HEK293 (cell line): ENCODE measurements around the gene DHRS7B.

Source experiments
- CTCF ChIA-PET: fragments of 350-600 bp; formaldehyde crosslinking; extraction: SDS; loops from one replicate; lab custom pipeline; 2021; ENCODE audit warnings: antibody characterized with exemption; lab: Yijun Ruan, JAX
- POLR2A ChIA-PET: fragments of 300-600 bp; formaldehyde crosslinking; extraction: SDS; loops from one replicate; lab custom pipeline; 2020; ENCODE audit warnings: antibody characterized with exemption, inconsistent platforms; lab: Yijun Ruan, JAX
- H3K27ac ChIP-seq: fragments of 200-500 bp; sonication (Bioruptor generic); 2 replicates; pipeline ENCODE4 v1.5.1; 2014; ENCODE audit warnings: low read depth, low read length, control low read depth, inconsistent platforms; ENCODE audit errors: extremely low read depth
- H3K36me3 ChIP-seq, 2 experiments: fragments of 200-500 bp in 1 of 2; sonication (Bioruptor generic) in 1 of 2; 1 replicate in 1 of 2; 2 replicates in 1 of 2; pipeline ENCODE4 v1.5.1; 2014 to 2017; ENCODE audit warnings: inconsistent platforms in 2 of 2, low read length in 2 of 2; ENCODE audit not compliant: control insufficient read depth in 2 of 2, insufficient read depth in 1 of 2
- H3K4me1 ChIP-seq: fragments of 200-500 bp; sonication (Bioruptor generic); 2 replicates; pipeline ENCODE4 v1.5.1; 2014; ENCODE audit warnings: mild to moderate bottlenecking, low read length, inconsistent platforms; ENCODE audit not compliant: control insufficient read depth, insufficient read depth
- H3K4me3 ChIP-seq: 2 replicates; pipeline ENCODE4 v1.5.1; 2011; ENCODE audit warnings: low read depth, mild to moderate bottlenecking, control low read depth, low read length, moderate library complexity
- H3K9me3 ChIP-seq: fragments of 200-500 bp; sonication (Bioruptor generic); 2 replicates; pipeline ENCODE4 v1.5.1; 2014; ENCODE audit warnings: low read depth, low read length, inconsistent platforms; ENCODE audit not compliant: control insufficient read depth, insufficient read depth
- CTCF ChIP-seq: fragments of 450-650 bp; formaldehyde crosslinking; IDR thresholded peaks from 2 replicates; pipeline ENCODE4 v1.5.1; 2016; ENCODE audit warnings: missing biosample characterization, missing genetic modification characterization
- PRDM4 ChIP-seq: fragments of 450-650 bp; formaldehyde crosslinking; IDR thresholded peaks from 2 replicates; pipeline ENCODE4 v1.5.1; 2017; ENCODE audit warnings: missing biosample characterization, missing genetic modification characterization
- SALL2 ChIP-seq: fragments of 450-650 bp; formaldehyde crosslinking; IDR thresholded peaks from 2 replicates; pipeline ENCODE4 v1.5.0; 2017; ENCODE audit warnings: missing biosample characterization, mild to moderate bottlenecking, missing genetic modification characterization, borderline replicate concordance
- ZBTB21 ChIP-seq: fragments of 450-650 bp; formaldehyde crosslinking; IDR thresholded peaks from 2 replicates; pipeline ENCODE4 v1.5.1; 2017; ENCODE audit warnings: missing biosample characterization, missing genetic modification characterization
- ZBTB26 ChIP-seq: fragments of 450-650 bp; formaldehyde crosslinking; optimal IDR thresholded peaks from 2 replicates; pipeline ENCODE3; 2016; ENCODE audit warnings: missing biosample characterization, mild to moderate bottlenecking, missing genetic modification characterization
- ZBTB49 ChIP-seq: fragments of 450-650 bp; formaldehyde crosslinking; IDR thresholded peaks from 2 replicates; pipeline ENCODE4 v1.5.1; 2016; ENCODE audit warnings: missing biosample characterization, missing genetic modification characterization, low read depth
- ZBTB7A ChIP-seq: fragments of 450-650 bp; formaldehyde crosslinking; IDR thresholded peaks from 2 replicates; pipeline ENCODE4 v1.5.1; 2016; ENCODE audit warnings: low read depth, missing biosample characterization, missing genetic modification characterization
- ZNF132 ChIP-seq: fragments of 450-650 bp; formaldehyde crosslinking; IDR thresholded peaks from 2 replicates; pipeline ENCODE4 v1.5.1; 2017; ENCODE audit warnings: missing biosample characterization, missing genetic modification characterization, borderline replicate concordance
- ZNF138 ChIP-seq: fragments of 450-650 bp; formaldehyde crosslinking; IDR thresholded peaks from 2 replicates; pipeline ENCODE4 v1.5.1; 2016; ENCODE audit warnings: missing biosample characterization, missing genetic modification characterization, borderline replicate concordance
- ZNF146 ChIP-seq: fragments of 450-650 bp; formaldehyde crosslinking; IDR thresholded peaks from 2 replicates; pipeline ENCODE4 v1.5.1; 2016; ENCODE audit warnings: missing biosample characterization, missing genetic modification characterization
- ZNF174 ChIP-seq: fragments of 450-650 bp; formaldehyde crosslinking; IDR thresholded peaks from 2 replicates; pipeline ENCODE4 v1.5.0; 2017; ENCODE audit warnings: missing biosample characterization, mild to moderate bottlenecking, missing genetic modification characterization
- ZNF175 ChIP-seq: fragments of 450-650 bp; formaldehyde crosslinking; IDR thresholded peaks from 2 replicates; pipeline ENCODE4 v1.5.1; 2016; ENCODE audit warnings: missing biosample characterization, missing genetic modification characterization
- ZNF248 ChIP-seq: fragments of 450-650 bp; formaldehyde crosslinking; IDR thresholded peaks from 2 replicates; pipeline ENCODE4 v1.5.1; 2017; ENCODE audit warnings: missing biosample characterization, missing genetic modification characterization
- ZNF350 ChIP-seq: fragments of 450-650 bp; formaldehyde crosslinking; IDR thresholded peaks from 2 replicates; pipeline ENCODE4 v1.5.0; 2017; ENCODE audit warnings: missing biosample characterization, mild to moderate bottlenecking, missing genetic modification characterization
- ZNF423 ChIP-seq: fragments of 450-650 bp; formaldehyde crosslinking; IDR thresholded peaks from 2 replicates; pipeline ENCODE4 v1.5.1; 2016; ENCODE audit warnings: missing biosample characterization, missing genetic modification characterization
- ZNF530 ChIP-seq: fragments of 450-650 bp; formaldehyde crosslinking; IDR thresholded peaks from 2 replicates; pipeline ENCODE4 v1.5.1; 2016; ENCODE audit warnings: low read depth, missing biosample characterization, missing genetic modification characterization
- ZNF560 ChIP-seq: fragments of 450-650 bp; formaldehyde crosslinking; IDR thresholded peaks from 2 replicates; pipeline ENCODE4 v1.5.1; 2017; ENCODE audit warnings: missing biosample characterization, missing genetic modification characterization, borderline replicate concordance
- ZNF580 ChIP-seq: fragments of 450-650 bp; formaldehyde crosslinking; IDR thresholded peaks from 2 replicates; pipeline ENCODE4 v1.5.1; 2016; ENCODE audit warnings: missing biosample characterization, missing genetic modification characterization
- ZNF621 ChIP-seq: fragments of 450-650 bp; formaldehyde crosslinking; IDR thresholded peaks from 2 replicates; pipeline ENCODE4 v1.5.1; 2017; ENCODE audit warnings: missing biosample characterization, missing genetic modification characterization

Gene DHRS7B

GRCh38 chr17:21157586-21158370 lies 31.0 kb downstream of the DHRS7B start:
- Histone ChIP-seq H3K27ac (no peak overlapping the region), H3K4me3 (no peak overlapping the region), H3K4me1 (peaks cover 5% of the 10 kb centered on the region), H3K36me3 (no peaks in the 10 kb centered on the region), H3K9me3 (peaks cover 6% of the 10 kb centered on the region)
- TF ChIP-seq ZNF560 (tag by site-specific recombination) (no peak), ZBTB26 (tag by site-specific recombination) (no peak), ZNF146 (tag by site-specific recombination) (no peak), ZBTB49 (no peak), ZNF423 (tag by site-specific recombination) (no peak), ZNF350 (no peak), ZBTB21 (tag by site-specific recombination) (no peak), ZNF580 (tag by site-specific recombination) (no peak), ZNF138 (tag by site-specific recombination) (no peak), CTCF (tag by site-specific recombination) (no peak), ZNF175 (tag by site-specific recombination) (no peak), ZNF621 (tag by site-specific recombination) (no peak), SALL2 (tag by site-specific recombination) (no peak), ZNF132 (tag by site-specific recombination) (no peak), ZNF248 (no peak), ZNF174 (tag by site-specific recombination) (no peak), ZNF530 (no peak)
- POLR2A ChIA-PET = no interaction called here
- CTCF ChIA-PET = interaction anchor here (0.6 kb wide), 1 partner anchor 350 kb away, joined by 3 read pairs; no protein-coding TSS in a partner anchor

- no peak for TF ChIP-seq ZBTB7A
- TF ChIP-seq PRDM4 = peak; percentile 82
- POLR2A ChIA-PET = no interaction called here
Measured at GRCh38 chr17:21160401-21160800, 33.6 kb downstream of the DHRS7B start.

More at GRCh38 chr17:21160401-21160800, 33.6 kb downstream of the DHRS7B start:
- no peak overlapping the region for H3K4me3 ChIP-seq
- CTCF ChIA-PET = interaction anchor here (0.7 to 1.8 kb wide), 2 partner anchors 31 to 312 kb away, joined by 4 to 5 read pairs; no protein-coding TSS in a partner anchor
- no peaks in the 10 kb centered on the region; the same call in 1 of the 2 replicates for H3K9me3 ChIP-seq
- H3K4me1 ChIP-seq = peaks cover 5% of the 10 kb centered on the region
- no peak overlapping the region for H3K27ac ChIP-seq
- H3K36me3 ChIP-seq = no peaks in the 10 kb centered on the region; a peak in 1 of 3 replicates
